Measurements from ENCODE around the gene IRS1. TPM values are rescaled to one million over a fixed set of nuclear protein-coding genes. Genes with fewer than 3 reads are reported as not detected.

Gene IRS1
- total RNA-seq, 1 experiment from 2014 or later: 10.5 TPM

DNA sequence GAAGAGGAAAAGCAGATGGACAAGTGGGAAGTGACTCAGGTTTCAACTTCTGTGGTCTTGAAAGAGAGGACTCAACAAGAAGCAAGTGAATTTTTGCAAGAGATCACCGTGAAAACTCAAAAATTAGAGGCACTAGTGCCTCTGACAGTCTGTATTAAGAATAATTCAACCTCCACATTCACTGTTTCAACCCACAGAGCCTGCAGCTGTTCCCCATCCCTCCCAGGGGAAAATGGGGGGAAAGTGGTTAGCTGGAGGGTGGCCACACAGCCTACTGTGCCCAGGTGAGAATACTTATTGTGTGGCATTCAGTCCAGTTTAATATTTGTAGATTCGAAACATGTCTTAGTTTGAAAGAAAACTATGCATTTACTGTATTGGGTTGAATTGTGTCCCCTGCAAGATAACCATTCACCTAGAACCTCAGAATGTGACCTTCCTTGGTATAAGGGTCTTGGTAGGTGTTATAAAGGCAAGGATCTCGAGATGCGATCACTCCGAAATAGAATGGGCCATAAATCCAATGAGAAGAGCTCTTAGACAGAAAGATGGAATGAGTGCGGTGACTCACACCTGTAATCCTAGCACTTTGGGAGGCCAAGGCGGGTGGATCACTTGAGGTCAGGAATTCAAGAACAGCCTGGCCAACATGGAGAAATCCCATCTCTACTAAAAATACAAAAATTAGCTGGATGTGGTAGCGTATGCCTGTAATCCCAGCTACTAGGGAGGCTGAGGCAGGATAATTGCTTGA is 94.3 kb downstream of the IRS1 start:
- Mint-ChIP-seq H3K27me3 (ENCODE audit: insufficient read depth, unreplicated experiment) (no peaks in the 10 kb centered on the region), H3K4me1 (ENCODE audit: insufficient read depth, unreplicated experiment) (peaks cover 5% of the 10 kb centered on the region), H3K9me3 (ENCODE audit: unreplicated experiment) (no peaks in the 10 kb centered on the region), H3K27ac (ENCODE audit: low read depth, unreplicated experiment) (no peak overlapping the region), H3K36me3 (ENCODE audit: insufficient read depth, unreplicated experiment) (no peaks in the 10 kb centered on the region), H3K4me3 (ENCODE audit: unreplicated experiment) (no peak overlapping the region)
- TF ChIP-seq, protein P1, sequence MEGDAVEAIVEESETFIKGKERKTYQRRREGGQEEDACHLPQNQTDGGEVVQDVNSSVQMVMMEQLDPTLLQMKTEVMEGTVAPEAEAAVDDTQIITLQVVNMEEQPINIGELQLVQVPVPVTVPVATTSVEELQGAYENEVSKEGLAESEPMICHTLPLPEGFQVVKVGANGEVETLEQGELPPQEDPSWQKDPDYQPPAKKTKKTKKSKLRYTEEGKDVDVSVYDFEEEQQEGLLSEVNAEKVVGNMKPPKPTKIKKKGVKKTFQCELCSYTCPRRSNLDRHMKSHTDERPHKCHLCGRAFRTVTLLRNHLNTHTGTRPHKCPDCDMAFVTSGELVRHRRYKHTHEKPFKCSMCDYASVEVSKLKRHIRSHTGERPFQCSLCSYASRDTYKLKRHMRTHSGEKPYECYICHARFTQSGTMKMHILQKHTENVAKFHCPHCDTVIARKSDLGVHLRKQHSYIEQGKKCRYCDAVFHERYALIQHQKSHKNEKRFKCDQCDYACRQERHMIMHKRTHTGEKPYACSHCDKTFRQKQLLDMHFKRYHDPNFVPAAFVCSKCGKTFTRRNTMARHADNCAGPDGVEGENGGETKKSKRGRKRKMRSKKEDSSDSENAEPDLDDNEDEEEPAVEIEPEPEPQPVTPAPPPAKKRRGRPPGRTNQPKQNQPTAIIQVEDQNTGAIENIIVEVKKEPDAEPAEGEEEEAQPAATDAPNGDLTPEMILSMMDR (IDR thresholded peaks at IDR 0.05; ENCODE audit: unreplicated experiment): no peak
- BruUV-seq (replicated peaks): no TSS peak
- ChIA-PET POLR2A (no interaction called here), CTCF (no interaction called here)
- intact Hi-C loops (cut with micrococcal nuclease): no loop called here
- no peak for DNase-seq (ENCODE audit: unreplicated experiment)

DNA sequence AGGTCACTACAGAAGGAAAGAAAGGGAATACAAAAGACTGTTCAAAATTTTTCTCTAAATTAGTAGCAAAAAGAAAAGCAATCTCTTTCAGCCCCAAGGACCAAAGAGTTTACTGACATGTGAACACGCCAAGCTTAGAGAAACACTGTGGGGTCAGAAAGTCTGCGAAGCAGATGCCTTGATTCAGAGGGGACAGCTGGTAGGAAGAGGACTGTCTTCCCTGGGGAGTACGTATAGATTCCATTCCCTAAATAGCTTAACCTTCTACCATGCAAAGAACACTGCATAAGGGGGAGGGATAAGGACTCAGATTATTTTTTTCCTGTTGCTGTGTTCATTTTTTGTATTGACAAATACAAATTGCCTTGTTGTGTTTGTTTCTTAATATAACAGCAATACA is 96.1 kb downstream of the IRS1 start:
- Mint-ChIP-seq H3K4me3 (ENCODE audit: unreplicated experiment) (no peak overlapping the region), H3K9me3 (ENCODE audit: unreplicated experiment) (no peaks in the 10 kb centered on the region), H3K4me1 (ENCODE audit: insufficient read depth, unreplicated experiment) (peaks cover 5% of the 10 kb centered on the region), H3K27me3 (ENCODE audit: insufficient read depth, unreplicated experiment) (no peaks in the 10 kb centered on the region), H3K27ac (ENCODE audit: low read depth, unreplicated experiment) (no peak overlapping the region), H3K36me3 (ENCODE audit: insufficient read depth, unreplicated experiment) (no peaks in the 10 kb centered on the region)
- DNase-seq (ENCODE audit: unreplicated experiment): no peak
- TF ChIP-seq, protein P1 (IDR thresholded peaks at IDR 0.05; ENCODE audit: unreplicated experiment): no peak
- BruUV-seq (replicated peaks): no TSS peak
- intact Hi-C loops (cut with micrococcal nuclease): no loop called here
- ChIA-PET POLR2A (no interaction called here), CTCF (interaction anchor here (0.5 kb wide), 1 partner anchor 1038 kb away, joined by 3 read pairs; no protein-coding TSS in a partner anchor)

GRCh38 chr2:226702376-226702775 is 97.2 kb downstream of the IRS1 start:
- BruUV-seq (replicated peaks): no TSS peak
- Mint-ChIP-seq H3K36me3 (ENCODE audit: insufficient read depth, unreplicated experiment) (no peaks in the 10 kb centered on the region), H3K4me1 (ENCODE audit: insufficient read depth, unreplicated experiment) (peaks cover 5% of the 10 kb centered on the region), H3K27ac (ENCODE audit: low read depth, unreplicated experiment) (no peak overlapping the region), H3K9me3 (ENCODE audit: unreplicated experiment) (no peaks in the 10 kb centered on the region), H3K27me3 (ENCODE audit: insufficient read depth, unreplicated experiment) (no peaks in the 10 kb centered on the region), H3K4me3 (ENCODE audit: unreplicated experiment) (no peak overlapping the region)
- ChIA-PET POLR2A (no interaction called here), CTCF (no interaction called here)
- intact Hi-C loops (cut with micrococcal nuclease): no loop called here
- no peak for DNase-seq (ENCODE audit: unreplicated experiment)
- TF ChIP-seq, protein P1 (IDR thresholded peaks at IDR 0.05; ENCODE audit: unreplicated experiment): no peak

- POLR2A ChIA-PET: interaction anchor here (0.6 to 1.0 kb wide), 3 partner anchors 81 to 750 kb away, joined by 3 to 4 read pairs (median 3); no protein-coding TSS in a partner anchor
- DNase-seq (ENCODE audit: unreplicated experiment): peak; percentile 78
- intact Hi-C loops (cut with micrococcal nuclease): no loop called here
- CTCF ChIA-PET: no interaction called here
- Mint-ChIP-seq H3K4me3 (ENCODE audit: unreplicated experiment) (no peak overlapping the region), H3K27me3 (ENCODE audit: insufficient read depth, unreplicated experiment) (no peaks in the 10 kb centered on the region), H3K4me1 (ENCODE audit: insufficient read depth, unreplicated experiment) (peaks cover 5% of the 10 kb centered on the region), H3K36me3 (ENCODE audit: insufficient read depth, unreplicated experiment) (no peaks in the 10 kb centered on the region), H3K27ac (ENCODE audit: low read depth, unreplicated experiment) (no peak overlapping the region), H3K9me3 (ENCODE audit: unreplicated experiment) (no peaks in the 10 kb centered on the region)
- no TSS peak for BruUV-seq (replicated peaks)
- TF ChIP-seq, protein P1 (IDR thresholded peaks at IDR 0.05; ENCODE audit: unreplicated experiment): no peak
Measured at GRCh38 chr2:226701052-226701451, 98.6 kb downstream of the IRS1 start.

Measured in MCF 10A (cell line).